CD14-positive monocyte (primary cell): ENCODE results near the gene SLC19A2. TPM values are rescaled to one million over a fixed set of nuclear protein-coding genes. Genes with fewer than 3 reads are reported as not detected.

Source experiments
- DNase-seq, 3 donors: peaks; one replicate each; pipeline ENCODE4 v3.0.0-alpha.2; 2011 to 2022
- H2AFZ ChIP-seq: 2 replicates; pipeline ENCODE4 v1.6.0; 2012; ENCODE audit warnings: mild to moderate bottlenecking, low read depth, low read length, inconsistent platforms; ENCODE audit not compliant: insufficient read depth, poor library complexity, severe bottlenecking
- H3K27ac ChIP-seq, 2 donors: 1 replicate in 1 of 2; 2 replicates in 1 of 2; pipeline ENCODE4 v1.5.1; 2012 to 2013; ENCODE audit warnings: low read length in 2 of 2, control low read depth in 1 of 2, inconsistent platforms in 1 of 2, low read depth in 1 of 2, mild to moderate bottlenecking in 1 of 2
- H3K27me3 ChIP-seq, 2 donors: one replicate each; pipeline versions ENCODE4 v1.6.0 to v1.6.1; 2011 to 2013; ENCODE audit warnings: low read length in 2 of 2; ENCODE audit not compliant: control insufficient read depth in 2 of 2, insufficient read depth in 2 of 2
- H3K36me3 ChIP-seq, 2 donors: replicated peaks in 1 of 2; 1 replicate in 1 of 2; 2 replicates in 1 of 2; pipeline versions ENCODE4 v1.5.1 to v1.6.1; 2012 to 2013; ENCODE audit warnings: low read length in 2 of 2, control low read depth in 1 of 2, inconsistent platforms in 1 of 2, mild to moderate bottlenecking in 1 of 2; ENCODE audit not compliant: insufficient read depth in 2 of 2, control insufficient read depth in 1 of 2
- H3K4me1 ChIP-seq, 2 donors: 1 replicate in 1 of 2; 2 replicates in 1 of 2; pipeline versions ENCODE4 v1.5.1 to v1.6.1; 2012 to 2013; ENCODE audit warnings: low read length in 2 of 2, control low read depth in 1 of 2, inconsistent platforms in 1 of 2, mild to moderate bottlenecking in 1 of 2, moderate library complexity in 1 of 2; ENCODE audit not compliant: insufficient read depth in 2 of 2, control insufficient read depth in 1 of 2
- H3K4me2 ChIP-seq: replicated peaks from 2 replicates; pipeline ENCODE3; 2012; ENCODE audit warnings: low read length, moderate library complexity, mild to moderate bottlenecking; ENCODE audit not compliant: poor library complexity, severe bottlenecking; ENCODE audit errors: extremely low read depth
- H3K4me3 ChIP-seq, 3 experiments: fragments of 200-600 bp in 1 of 3; sonication (generic) in 1 of 3; replicated peaks in 1 of 3; 1 replicate in 2 of 3; 2 replicates in 1 of 3; pipeline ENCODE4 v1.5.1; 2011 to 2013; ENCODE audit warnings: low read length in 3 of 3, mild to moderate bottlenecking in 3 of 3, control low read depth in 2 of 3, low read depth in 2 of 3, inconsistent platforms in 1 of 3, moderate library complexity in 1 of 3
- H3K79me2 ChIP-seq: 2 replicates; pipeline ENCODE4 v1.6.0; 2012; ENCODE audit warnings: mild to moderate bottlenecking, control low read depth, inconsistent platforms, low read length, moderate library complexity; ENCODE audit not compliant: insufficient read depth
- H3K9ac ChIP-seq: 2 replicates; pipeline ENCODE4 v1.6.0; 2017; ENCODE audit warnings: low read length, mild to moderate bottlenecking; ENCODE audit not compliant: insufficient read depth, poor library complexity, severe bottlenecking
- H3K9me3 ChIP-seq, 2 donors: replicated peaks in 1 of 2; 1 replicate in 1 of 2; 2 replicates in 1 of 2; pipeline versions ENCODE4 v1.5.1 to v1.6.1; 2012 to 2013; ENCODE audit warnings: low read length in 2 of 2, control low read depth in 1 of 2; ENCODE audit not compliant: control insufficient read depth in 1 of 2, insufficient read depth in 1 of 2
- H4K20me1 ChIP-seq: 2 replicates; pipeline ENCODE4 v1.6.0; 2012; ENCODE audit warnings: mild to moderate bottlenecking, low read length, control low read depth, moderate library complexity; ENCODE audit not compliant: insufficient read depth
- H3K27ac Mint-ChIP-seq, 7 donors: one replicate each; pipeline ENCODE4 v1.8.0; 2020; ENCODE audit warnings: mild to moderate bottlenecking in 7 of 7, mixed read lengths in 7 of 7, moderate library complexity in 6 of 7, inconsistent platforms in 2 of 7
- H3K27me3 Mint-ChIP-seq, 3 donors: one replicate each; pipeline ENCODE4 v1.8.0; 2021 to 2022; ENCODE audit warnings: low read depth in 3 of 3, mild to moderate bottlenecking in 3 of 3, mixed read lengths in 3 of 3, moderate library complexity in 3 of 3, inconsistent platforms in 1 of 3
- H3K36me3 Mint-ChIP-seq, 2 donors: one replicate each; pipeline ENCODE4 v1.8.0; 2020; ENCODE audit warnings: mixed read lengths in 2 of 2, inconsistent platforms in 1 of 2, mild to moderate bottlenecking in 1 of 2
- H3K4me1 Mint-ChIP-seq: one replicate; pipeline ENCODE4 v1.8.0; 2020; ENCODE audit warnings: mild to moderate bottlenecking, mixed read lengths
- H3K4me3 Mint-ChIP-seq, 2 donors: one replicate each; pipeline ENCODE4 v1.8.0; 2020; ENCODE audit warnings: mild to moderate bottlenecking in 2 of 2, mixed read lengths in 2 of 2, moderate library complexity in 1 of 2
- H3K9me3 Mint-ChIP-seq, 7 donors: one replicate each; pipeline ENCODE4 v1.8.0; 2020 to 2022; ENCODE audit warnings: mixed read lengths in 7 of 7, mild to moderate bottlenecking in 6 of 7, moderate library complexity in 6 of 7, inconsistent platforms in 2 of 7
- WGBS: methylation state at CpG from one replicate; pipeline ENCODE4 v1.1.5; 2013; ENCODE audit warnings: missing lambda C conversion rate; ENCODE audit not compliant: insufficient coverage; 5-methylcytosine and 5-hydroxymethylcytosine counted together
- intact Hi-C, 2 donors: fragments of 100-400 bp; cut with micrococcal nuclease; formaldehyde crosslinking; loops; one replicate each; pipeline versions ENCODE4 v1.15.0 to v1.15.1; 2023
- polyA plus RNA-seq, 3 donors: library from polyadenylated mRNA; depleted of rRNA in 1 of 3; unstranded in 2 of 3; stranded (reverse) in 1 of 3; fragments of 300-500 nt in 2 of 3; fragments of >200 nt in 1 of 3; fragmentation: Illumina TruSeq in 2 of 3; gene quantifications; 1 replicate in 2 of 3; 2 replicates in 1 of 3; pipeline ENCODE4 v1.2.3, GENCODE V29; 2012 to 2021
- TF ChIP-seq, protein P1 (sequence below): fragments of 200-600 bp; IDR thresholded peaks from one replicate; pipeline ENCODE4 v1.8.0; 2022; ENCODE audit warnings: antibody characterized with exemption, mild to moderate bottlenecking

Gene SLC19A2
- polyA plus RNA-seq, 3 donors: 0.52 to 3.2 (median 0.81) TPM

DNA sequence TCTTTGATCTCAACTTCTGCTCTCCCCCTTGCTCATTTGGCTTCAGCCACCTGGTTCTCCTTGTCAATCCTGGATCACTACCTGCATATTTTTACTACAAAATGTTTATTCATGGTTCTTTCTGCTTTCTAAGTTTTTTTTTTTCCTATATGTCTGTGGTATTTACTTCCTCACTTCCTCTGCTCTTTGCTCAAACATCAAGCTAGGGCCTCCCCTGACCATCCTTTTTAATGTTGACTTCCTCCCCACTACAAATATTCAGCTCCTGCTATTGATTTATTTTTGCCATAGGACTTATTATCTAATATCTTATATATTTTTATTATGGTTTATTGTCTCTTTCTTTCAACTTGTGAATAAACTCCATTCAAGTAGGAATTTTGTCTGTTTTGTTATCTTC is 14.1 kb upstream of the SLC19A2 start:
- no peak overlapping the region for H3K27ac Mint-ChIP-seq
- H3K36me3 Mint-ChIP-seq: peaks cover 0 to 4% of the 10 kb centered on the region in 2 donors
- Histone ChIP-seq H3K4me3 (no peak overlapping the region), H4K20me1 (no peaks in the 10 kb centered on the region), H2AFZ (no peak overlapping the region), H3K9ac (no peak overlapping the region), H3K36me3 (no peaks in the 10 kb centered on the region), H3K27me3 (no peaks in the 10 kb centered on the region), H3K4me1 (no peaks in the 10 kb centered on the region), H3K27ac (no peak overlapping the region), H3K79me2 (no peaks in the 10 kb centered on the region), H3K4me2 (no peak overlapping the region), H3K9me3 (no peaks in the 10 kb centered on the region)
- no peaks in the 10 kb centered on the region for H3K4me1 Mint-ChIP-seq
- peaks cover 0 to 3% (median 0%) of the 10 kb centered on the region in 3 donors for H3K27me3 Mint-ChIP-seq
- TF ChIP-seq, protein P1, sequence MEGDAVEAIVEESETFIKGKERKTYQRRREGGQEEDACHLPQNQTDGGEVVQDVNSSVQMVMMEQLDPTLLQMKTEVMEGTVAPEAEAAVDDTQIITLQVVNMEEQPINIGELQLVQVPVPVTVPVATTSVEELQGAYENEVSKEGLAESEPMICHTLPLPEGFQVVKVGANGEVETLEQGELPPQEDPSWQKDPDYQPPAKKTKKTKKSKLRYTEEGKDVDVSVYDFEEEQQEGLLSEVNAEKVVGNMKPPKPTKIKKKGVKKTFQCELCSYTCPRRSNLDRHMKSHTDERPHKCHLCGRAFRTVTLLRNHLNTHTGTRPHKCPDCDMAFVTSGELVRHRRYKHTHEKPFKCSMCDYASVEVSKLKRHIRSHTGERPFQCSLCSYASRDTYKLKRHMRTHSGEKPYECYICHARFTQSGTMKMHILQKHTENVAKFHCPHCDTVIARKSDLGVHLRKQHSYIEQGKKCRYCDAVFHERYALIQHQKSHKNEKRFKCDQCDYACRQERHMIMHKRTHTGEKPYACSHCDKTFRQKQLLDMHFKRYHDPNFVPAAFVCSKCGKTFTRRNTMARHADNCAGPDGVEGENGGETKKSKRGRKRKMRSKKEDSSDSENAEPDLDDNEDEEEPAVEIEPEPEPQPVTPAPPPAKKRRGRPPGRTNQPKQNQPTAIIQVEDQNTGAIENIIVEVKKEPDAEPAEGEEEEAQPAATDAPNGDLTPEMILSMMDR: no peak
- DNase-seq: no peak
- H3K4me3 Mint-ChIP-seq: no peak overlapping the region
- intact Hi-C loops: no loop called here
- H3K9me3 Mint-ChIP-seq: peaks cover 4 to 11% (median 8%) of the 10 kb centered on the region in 7 donors

DNA sequence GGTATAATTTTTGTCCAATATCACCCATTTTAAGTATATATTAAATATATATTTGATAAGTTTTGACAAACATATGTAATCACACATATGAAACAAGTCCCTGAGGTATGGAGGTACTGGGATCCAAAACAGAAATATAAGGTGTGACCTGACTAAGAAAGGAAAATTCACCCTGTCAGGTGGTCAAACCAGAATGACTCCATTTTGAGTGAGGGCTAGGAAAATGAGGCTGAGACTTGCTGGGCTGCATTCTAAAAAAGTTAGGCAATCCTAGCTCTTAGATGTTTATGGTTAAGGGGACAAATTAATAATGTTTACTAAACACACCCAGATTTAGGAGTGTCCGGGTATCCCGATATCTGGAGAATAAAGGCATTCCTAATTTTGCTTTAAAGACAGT is 11.6 kb upstream of the SLC19A2 start:
- peaks cover 0 to 9% (median 4%) of the 10 kb centered on the region in 7 donors for H3K9me3 Mint-ChIP-seq
- no peaks in the 10 kb centered on the region for H3K9me3 ChIP-seq
- no peak overlapping the region for H3K27ac Mint-ChIP-seq
- H3K27ac ChIP-seq: no peak overlapping the region
- peaks cover 0 to 4% of the 10 kb centered on the region in 2 donors for H3K36me3 Mint-ChIP-seq
- no peak overlapping the region for H3K4me3 ChIP-seq
- no peak overlapping the region for H3K4me2 ChIP-seq
- H4K20me1 ChIP-seq: no peaks in the 10 kb centered on the region
- H2AFZ ChIP-seq: no peak overlapping the region
- intact Hi-C loops: no loop called here
- DNase-seq: no peak
- TF ChIP-seq, protein P1: no peak
- no peaks in the 10 kb centered on the region for H3K4me1 ChIP-seq
- no peaks in the 10 kb centered on the region for H3K4me1 Mint-ChIP-seq
- H3K27me3 ChIP-seq: no peaks in the 10 kb centered on the region
- WGBS: no CpG with 5 or more reads among the region's 2 CpGs
- no peak overlapping the region for H3K9ac ChIP-seq
- no peak overlapping the region for H3K4me3 Mint-ChIP-seq
- H3K36me3 ChIP-seq: no peaks in the 10 kb centered on the region
- peaks cover 0 to 5% (median 1%) of the 10 kb centered on the region in 3 donors for H3K27me3 Mint-ChIP-seq
- no peaks in the 10 kb centered on the region for H3K79me2 ChIP-seq
